C4-2B (cell line): ENCODE data around the gene ESPN.
A peak's percentile ranks its signal among the peaks of the same experiment; 100 is the strongest.
"Not testable (repeated sequence)": the region's sequence is repeated elsewhere in the genome, so short reads cannot be mapped to it uniquely, and the experiment has no call there.

Experiments used
- H3K27ac ChIP-seq: fragments of 450-650 bp; 2 replicates; pipeline ENCODE4 v1.5.1; 2017
- CTCF ChIP-seq: fragments of 450-650 bp; conservative IDR thresholded peaks from 2 replicates; pipeline ENCODE4 v1.5.1; 2017; ENCODE audit warnings: mild to moderate bottlenecking
- ZFX ChIP-seq: fragments of 450-650 bp; IDR thresholded peaks from 2 replicates; pipeline ENCODE4 v1.6.1; 2017

ESPN gene

GRCh38 chr1:6386371-6386949, 38.1 kb upstream of the ESPN start:
- H3K27ac ChIP-seq, result no peak overlapping the region
- no peak for TF ChIP-seq CTCF
- TF ChIP-seq ZFX, result no peak

- TF ChIP-seq ZFX (no peak), CTCF (no peak)
- H3K27ac ChIP-seq, result no peak overlapping the region
These were observed 34.6 kb upstream of the ESPN start for GRCh38 chr1:6389971-6390370.

- TF ChIP-seq CTCF, result no peak
- TF ChIP-seq ZFX, result no peak
- H3K27ac ChIP-seq, result peak overlapping the region; percentile 87
These were observed 32.4 kb upstream of the ESPN start for GRCh38 chr1:6391951-6392808.

DNA sequence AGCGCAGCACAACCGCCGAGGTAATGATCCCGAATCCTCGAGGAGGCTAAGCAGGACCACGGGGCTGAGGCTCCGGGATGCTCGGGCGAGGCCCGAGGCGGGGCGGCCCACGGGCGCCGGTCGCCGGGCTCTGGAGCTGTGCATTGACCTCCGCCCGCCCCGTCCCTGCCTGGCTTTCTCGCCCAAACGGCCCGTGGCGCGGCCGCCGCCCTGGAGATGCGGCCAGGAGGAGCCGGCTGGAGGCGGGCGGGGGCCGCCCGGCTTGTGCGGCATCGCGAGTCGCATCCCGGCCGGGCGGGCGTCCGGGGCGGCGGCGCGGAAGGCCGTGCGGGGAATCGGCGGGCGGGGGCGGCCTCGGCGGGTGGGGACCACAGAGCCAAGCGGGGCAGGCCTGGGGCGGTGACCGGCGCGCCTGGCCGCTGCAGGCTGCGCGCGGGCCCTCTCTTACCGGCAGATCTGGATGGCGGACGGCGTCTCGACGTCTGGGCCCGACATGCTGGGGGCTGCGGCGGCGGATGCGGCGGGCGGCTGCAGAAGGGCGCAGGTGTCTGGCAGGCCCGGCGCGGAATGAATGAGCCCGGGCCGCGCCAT, 31.7 kb upstream of the ESPN start:
- H3K27ac ChIP-seq, result peak overlapping the region; percentile 87

DNA sequence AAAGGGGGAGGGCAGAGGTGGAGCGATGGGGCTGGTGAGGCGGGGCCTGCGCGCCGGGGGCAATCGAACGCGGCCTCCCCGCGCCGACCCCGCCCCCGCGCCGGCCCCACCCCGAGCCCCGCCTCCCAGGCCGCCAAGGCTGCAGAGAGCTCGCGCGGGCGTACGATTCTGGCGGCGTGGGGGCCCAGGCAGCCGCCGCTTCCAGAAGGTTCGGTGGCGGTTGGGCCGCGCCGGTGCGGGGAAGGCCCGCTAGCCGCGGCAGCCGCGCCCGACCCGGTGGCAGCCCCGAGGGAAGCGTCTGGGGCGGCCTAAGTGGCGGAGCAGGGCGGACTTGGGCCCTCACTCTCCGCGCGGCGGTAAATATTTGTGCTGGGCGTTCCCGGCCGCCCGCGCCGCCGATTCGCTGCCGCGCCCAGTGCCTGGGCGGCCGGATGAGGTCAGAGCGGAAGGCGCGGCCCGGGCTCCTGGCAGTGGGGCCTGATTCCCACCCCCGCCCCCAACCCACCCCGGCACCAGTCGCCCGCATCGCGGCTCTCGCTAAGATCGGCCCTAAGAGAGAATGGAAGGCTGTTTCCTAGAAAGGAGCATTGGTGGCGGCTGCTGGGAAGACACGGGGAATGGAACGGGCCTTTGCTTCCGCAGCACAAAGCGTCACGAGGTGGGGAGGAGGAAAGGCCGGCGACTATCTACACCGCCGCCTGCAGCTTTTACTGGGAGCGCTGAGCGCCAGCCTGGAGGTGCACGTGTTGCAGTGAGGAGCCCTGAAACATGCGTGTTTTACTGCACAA, 31.0 kb upstream of the ESPN start, which contains the start of gene ACOT7:
Gene ACOT7 (minus strand): TSS at position 368 of the 788 bp plus-strand sequence. CDS start 368 bp downstream, outside the sequence.
- H3K27ac ChIP-seq, result peak within 1 kb of the TSS; percentile 87
- TF ChIP-seq CTCF (no peak), ZFX (peak; percentile 62)

More for the DNA sequence above, 31.7 kb upstream of the ESPN start:
- TF ChIP-seq ZFX (peak; percentile 62; the same call in 1 of the 2 replicates), CTCF (no peak)

GRCh38 chr1:6395130-6395529, 29.4 kb upstream of the ESPN start:
- H3K27ac ChIP-seq, result peak overlapping the region; percentile 87; the same call in 1 of the 2 replicates

DNA sequence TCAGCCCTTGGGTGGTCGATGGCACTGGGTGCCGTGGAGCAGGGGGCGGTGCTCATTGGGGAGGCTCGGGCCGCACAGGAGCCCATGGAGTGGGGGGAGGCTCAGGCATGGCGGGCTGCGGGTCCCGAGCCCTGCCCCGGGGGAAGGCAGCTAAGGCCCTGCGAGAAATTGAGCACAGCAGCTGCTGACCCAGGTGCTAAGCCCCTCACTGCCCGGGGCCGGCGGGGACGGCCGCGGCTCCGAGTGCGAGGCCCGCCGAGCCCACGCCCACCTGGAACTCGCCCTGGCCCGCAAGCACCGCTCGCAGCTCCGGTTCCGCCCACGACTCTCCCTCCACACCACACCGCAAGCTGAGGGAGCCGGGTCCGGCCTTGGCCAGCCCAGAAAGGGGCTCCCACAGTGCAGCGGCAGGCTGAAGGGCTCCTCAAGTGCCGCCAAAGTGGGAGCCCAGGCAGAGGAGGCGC, 28.8 kb upstream of the ESPN start:
- not testable (repeated sequence) for H3K27ac ChIP-seq

DNA sequence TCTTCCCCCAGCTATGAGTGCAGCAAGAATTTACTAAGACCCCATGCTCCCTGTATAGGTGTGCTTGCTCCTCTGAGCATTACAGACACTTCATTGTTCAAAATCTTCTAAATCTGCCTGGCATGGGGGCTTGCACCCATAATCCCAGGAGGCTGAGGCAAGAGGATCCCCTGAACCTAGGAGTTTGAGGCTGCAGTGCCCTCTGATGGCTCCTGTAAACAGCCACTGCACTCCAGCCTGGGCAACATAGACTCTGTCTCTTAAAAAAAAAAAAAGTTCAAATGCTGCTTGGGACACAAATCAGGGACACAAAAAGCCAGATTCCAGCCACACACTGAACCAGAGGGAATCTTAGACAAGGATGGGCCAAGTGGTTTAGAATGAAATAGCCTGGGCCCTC, 27.6 kb upstream of the ESPN start:
- no peak for TF ChIP-seq ZFX
- TF ChIP-seq CTCF, result no peak
- H3K27ac ChIP-seq, result no peak overlapping the region
